Measurements from ENCODE around the gene DYSF. TPM values are rescaled to one million over a fixed set of nuclear protein-coding genes. Genes with fewer than 3 reads are reported as not detected.

Gene DYSF
- polyA plus RNA-seq, 1 experiment, result 1.3 TPM

DNA sequence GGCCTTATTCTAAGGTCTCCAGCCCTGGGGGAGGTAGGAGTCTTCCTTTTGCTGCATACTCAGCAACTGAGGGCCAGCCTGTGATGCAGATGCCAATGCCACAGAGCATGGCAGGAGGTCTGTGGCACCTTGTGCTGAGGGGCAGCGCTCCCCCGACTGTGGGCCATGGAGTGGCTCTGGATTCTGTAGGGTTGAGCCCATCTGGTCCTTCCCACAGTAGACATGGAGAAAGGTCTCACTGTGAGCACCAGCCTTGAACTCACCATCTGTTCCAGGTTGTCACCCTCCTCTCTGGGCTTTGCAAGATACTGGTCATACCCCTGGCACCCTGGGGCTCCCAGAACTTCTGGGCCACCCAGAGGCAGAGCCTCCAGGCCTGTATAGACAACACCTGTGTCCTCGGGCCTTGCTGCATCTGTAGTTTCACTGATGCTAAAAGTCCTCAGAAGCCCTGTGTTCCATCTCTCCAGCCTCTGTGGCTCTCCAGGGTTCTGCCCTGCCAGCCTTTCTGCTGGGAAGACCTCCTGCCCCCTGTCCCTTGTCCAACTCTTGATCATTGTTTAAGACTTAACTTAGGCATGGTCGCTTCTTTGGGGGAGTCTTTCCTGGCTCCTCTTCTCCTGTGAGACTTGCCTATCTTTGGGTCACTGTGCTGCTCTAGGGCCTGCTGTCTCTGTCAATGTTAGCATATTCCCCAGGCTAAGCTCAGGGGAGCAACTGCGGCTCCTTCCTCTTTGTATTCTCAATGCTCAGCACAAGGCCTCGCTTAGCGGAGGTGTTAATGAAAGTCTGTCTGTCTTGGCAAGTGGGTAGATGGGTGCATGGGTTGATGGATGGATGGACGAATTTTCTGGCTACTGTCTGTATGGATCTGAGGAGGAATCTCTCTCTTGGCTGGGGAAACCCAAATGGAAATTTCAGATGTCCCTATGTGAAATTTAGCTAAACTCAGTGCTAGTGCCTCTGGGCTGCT lies 160.9 kb downstream of the DYSF start:
- POLR2A ChIA-PET, result no interaction called here
- no peak for DNase-seq (ENCODE audit: low read depth)
- Histone ChIP-seq H3K36me3 (ENCODE audit: control insufficient read depth, insufficient read depth, low read length) (no peaks in the 10 kb centered on the region), H3K27me3 (ENCODE audit: control insufficient read depth, insufficient read depth, low read length) (peaks cover 5% of the 10 kb centered on the region), H3K4me3 (ENCODE audit: low read depth, low read length) (no peak overlapping the region)
- TF ChIP-seq, protein P1, sequence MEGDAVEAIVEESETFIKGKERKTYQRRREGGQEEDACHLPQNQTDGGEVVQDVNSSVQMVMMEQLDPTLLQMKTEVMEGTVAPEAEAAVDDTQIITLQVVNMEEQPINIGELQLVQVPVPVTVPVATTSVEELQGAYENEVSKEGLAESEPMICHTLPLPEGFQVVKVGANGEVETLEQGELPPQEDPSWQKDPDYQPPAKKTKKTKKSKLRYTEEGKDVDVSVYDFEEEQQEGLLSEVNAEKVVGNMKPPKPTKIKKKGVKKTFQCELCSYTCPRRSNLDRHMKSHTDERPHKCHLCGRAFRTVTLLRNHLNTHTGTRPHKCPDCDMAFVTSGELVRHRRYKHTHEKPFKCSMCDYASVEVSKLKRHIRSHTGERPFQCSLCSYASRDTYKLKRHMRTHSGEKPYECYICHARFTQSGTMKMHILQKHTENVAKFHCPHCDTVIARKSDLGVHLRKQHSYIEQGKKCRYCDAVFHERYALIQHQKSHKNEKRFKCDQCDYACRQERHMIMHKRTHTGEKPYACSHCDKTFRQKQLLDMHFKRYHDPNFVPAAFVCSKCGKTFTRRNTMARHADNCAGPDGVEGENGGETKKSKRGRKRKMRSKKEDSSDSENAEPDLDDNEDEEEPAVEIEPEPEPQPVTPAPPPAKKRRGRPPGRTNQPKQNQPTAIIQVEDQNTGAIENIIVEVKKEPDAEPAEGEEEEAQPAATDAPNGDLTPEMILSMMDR (IDR thresholded peaks at IDR 0.05; ENCODE audit: insufficient read depth, low read depth, low read length), result no peak
- CTCF ChIA-PET, result interaction anchor here (1.4 to 13.0 kb wide), 3 partner anchors 20 to 184 kb away, joined by 3 to 175 read pairs (median 3); no protein-coding TSS in a partner anchor

DNA sequence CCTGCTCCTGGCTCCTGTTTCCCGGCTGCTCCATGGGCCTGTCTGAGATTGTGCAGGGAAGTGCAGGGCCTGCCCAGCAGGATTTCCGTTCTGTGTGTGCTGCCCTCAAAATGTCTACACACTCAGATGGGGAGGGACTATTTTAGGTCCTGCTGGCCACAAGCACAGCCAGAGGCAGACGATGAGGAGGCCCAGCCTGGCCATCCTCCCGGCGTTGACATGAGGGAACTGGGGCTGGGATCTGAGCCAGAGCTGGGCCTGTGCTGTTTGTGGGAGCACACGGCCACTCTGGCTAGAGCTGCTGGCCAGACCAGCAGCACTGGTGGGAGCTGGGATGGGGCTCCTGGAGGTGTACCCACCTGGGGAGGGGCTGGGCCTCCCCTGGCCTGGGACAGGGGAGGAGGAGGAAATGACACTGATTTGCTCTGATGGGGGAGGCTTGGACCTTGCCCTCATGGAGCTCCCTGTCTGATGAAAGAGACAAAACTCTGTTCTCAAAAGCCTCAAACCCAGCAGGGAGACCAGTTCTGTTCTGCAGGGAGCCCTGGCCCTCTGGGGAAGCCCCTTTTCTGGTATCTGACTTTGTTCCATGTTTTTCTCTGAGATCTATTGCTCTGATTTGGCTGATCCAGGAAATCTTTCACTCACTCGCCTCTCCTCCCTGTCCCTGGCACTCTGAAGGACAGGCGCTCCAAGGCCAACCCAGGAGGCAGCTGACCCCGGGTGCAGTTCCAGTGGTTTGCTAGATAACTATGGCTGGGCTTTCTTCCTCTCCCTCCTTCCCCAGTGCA lies 161.8 kb downstream of the DYSF start:
- H3K36me3 ChIP-seq (ENCODE audit: control insufficient read depth, insufficient read depth, low read length), result no peaks in the 10 kb centered on the region
- TF ChIP-seq, protein P1 (IDR thresholded peaks at IDR 0.05; ENCODE audit: insufficient read depth, low read depth, low read length), result no peak
- H3K27me3 ChIP-seq (ENCODE audit: control insufficient read depth, insufficient read depth, low read length), result peaks cover 5% of the 10 kb centered on the region
- POLR2A ChIA-PET, result no interaction called here
- H3K4me3 ChIP-seq (ENCODE audit: low read depth, low read length), result no peak overlapping the region
- CTCF ChIA-PET, result interaction anchor here (1.0 to 13.0 kb wide), 4 partner anchors 64 to 183 kb away, joined by 3 to 175 read pairs (median 3); no protein-coding TSS in a partner anchor
- DNase-seq (ENCODE audit: low read depth), result no peak

DNA sequence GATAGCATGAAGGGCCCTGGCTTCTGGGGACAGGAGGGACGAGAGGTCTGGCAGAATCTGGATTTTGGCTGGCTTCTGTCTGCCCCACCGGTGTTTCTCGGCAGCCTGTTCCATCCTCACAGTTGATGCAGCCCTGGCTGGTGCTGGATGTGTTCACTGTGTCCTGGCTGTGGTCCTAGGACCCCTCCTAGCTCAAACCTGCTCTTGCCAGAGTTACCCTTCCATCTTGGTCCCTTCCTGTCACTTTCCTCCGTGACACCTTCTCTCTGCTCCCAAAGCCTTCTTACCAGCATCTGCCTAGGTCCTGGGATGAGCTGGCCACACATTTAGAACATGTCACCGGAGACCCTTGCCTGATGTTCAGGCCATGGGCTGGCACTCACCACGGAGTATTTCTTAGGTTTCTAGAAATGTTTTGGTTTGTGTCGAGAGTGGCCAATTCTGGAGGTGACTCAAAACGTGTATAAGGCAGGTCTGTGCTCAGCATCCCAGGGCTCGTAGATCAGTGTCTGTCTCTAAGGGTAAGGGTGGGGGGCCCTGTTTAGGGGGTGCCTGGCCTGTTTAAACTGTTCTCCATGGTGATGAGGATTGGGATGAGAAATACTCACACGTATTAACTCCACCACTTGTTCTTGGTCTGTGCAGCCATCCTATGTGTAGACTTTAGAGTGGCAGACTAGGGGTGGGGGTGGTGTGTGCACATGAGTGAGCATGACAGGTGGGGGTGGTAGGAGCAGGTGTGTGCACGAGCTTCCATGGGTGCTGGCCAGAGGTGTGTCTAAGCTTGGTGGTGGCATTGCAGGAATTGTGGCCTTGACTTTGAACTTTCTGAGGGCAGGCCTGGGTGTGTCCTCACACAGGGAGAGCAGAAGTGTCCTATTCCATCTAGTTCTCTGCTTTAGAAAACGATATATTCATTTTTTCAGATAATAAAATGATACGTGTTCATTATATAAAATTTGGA lies 162.7 kb downstream of the DYSF start:
- ChIA-PET POLR2A (no interaction called here), CTCF (interaction anchor here (1.0 to 13.0 kb wide), 4 partner anchors 63 to 183 kb away, joined by 3 to 175 read pairs (median 3); no protein-coding TSS in a partner anchor)
- Histone ChIP-seq H3K4me3 (ENCODE audit: low read depth, low read length) (no peak overlapping the region), H3K27me3 (ENCODE audit: control insufficient read depth, insufficient read depth, low read length) (peaks cover 5% of the 10 kb centered on the region), H3K36me3 (ENCODE audit: control insufficient read depth, insufficient read depth, low read length) (no peaks in the 10 kb centered on the region)
- no peak for DNase-seq (ENCODE audit: low read depth)
- TF ChIP-seq, protein P1 (IDR thresholded peaks at IDR 0.05; ENCODE audit: insufficient read depth, low read depth, low read length), result no peak

DNA sequence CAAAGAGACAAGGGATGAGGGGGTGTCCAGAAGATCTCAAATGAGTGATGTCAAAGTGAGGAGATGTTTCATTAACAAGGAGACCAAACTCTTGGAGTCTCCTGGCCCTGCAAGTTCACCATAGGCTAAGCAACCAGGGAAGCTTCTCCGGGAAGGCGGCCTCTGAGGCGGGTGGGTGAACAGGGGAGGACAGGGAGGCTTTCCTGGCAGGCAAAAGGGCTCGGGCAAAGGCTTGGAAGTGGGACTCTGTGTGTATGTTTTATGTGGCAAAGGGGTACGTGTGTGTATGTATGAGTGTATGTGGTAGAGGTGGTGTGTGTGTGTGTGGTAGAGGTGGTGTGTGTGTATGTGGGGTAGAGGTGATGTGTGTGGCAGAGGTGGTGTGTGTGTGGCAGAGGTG lies 163.9 kb downstream of the DYSF start:
- no peak for DNase-seq (ENCODE audit: low read depth)
- POLR2A ChIA-PET, result no interaction called here
- Histone ChIP-seq H3K36me3 (ENCODE audit: control insufficient read depth, insufficient read depth, low read length) (no peaks in the 10 kb centered on the region), H3K4me3 (ENCODE audit: low read depth, low read length) (no peak overlapping the region), H3K27me3 (ENCODE audit: control insufficient read depth, insufficient read depth, low read length) (peaks cover 5% of the 10 kb centered on the region)
- CTCF ChIA-PET, result no interaction called here
- TF ChIP-seq, protein P1 (IDR thresholded peaks at IDR 0.05; ENCODE audit: insufficient read depth, low read depth, low read length), result no peak
